GM12878 (cell line): Measurements from ENCODE around the gene APEX2. TPM values are rescaled to one million over a fixed set of nuclear protein-coding genes. Genes with fewer than 3 reads are reported as not detected.
A peak's percentile ranks its signal among the peaks of the same experiment; 100 is the strongest.

Source experiments
- ATAC-seq: fragments of 200-7000 bp; cut with Tn5 transposase; 3 replicates; pipeline ENCODE4 v1.9.1; 2020; ENCODE audit warnings: mild to moderate bottlenecking, moderate library complexity
- BruUV-seq: library from RNA; stranded (reverse); fragments of 400-500 nt; replicated peaks from 2 replicates; lab custom pipeline; 2021; lab: Mats Ljungman, UMichigan
- CTCF ChIA-PET: fragments of 300-600 bp; sonication (Branson Sonifier 250); formaldehyde crosslinking; extraction: SDS; loops from one replicate; lab custom pipeline; 2021; ENCODE audit warnings: inconsistent platforms; lab: Yijun Ruan, JAX
- POLR2A ChIA-PET: fragments of 350-600 bp; formaldehyde crosslinking; extraction: SDS; loops from one replicate; lab custom pipeline; 2021; ENCODE audit warnings: inconsistent platforms; lab: Charles Lee
- RAD21 ChIA-PET: fragments of 300-600 bp; sonication (Branson Sonifier 250); formaldehyde crosslinking; loops from one replicate; lab custom pipeline; 2023; ENCODE audit warnings: antibody characterized with exemption; ENCODE audit not compliant: unreplicated experiment; lab: Charles Lee
- SMC1A ChIA-PET: fragments of 300-600 bp; sonication (Branson Sonifier 250); formaldehyde crosslinking; loops from one replicate; lab custom pipeline; 2023; ENCODE audit not compliant: unreplicated experiment, uncharacterized antibody; lab: Charles Lee
- DNase-seq: peaks from one replicate; pipeline ENCODE4 v3.0.0-alpha.2; 2011; ENCODE audit warnings: low read depth, low spot score
- FAIRE-seq: peaks from 3 replicates; lab custom pipeline; 2011; peaks lifted over from hg19 to GRCh38; lab: Jason Lieb, UNC
- H2AFZ ChIP-seq: 2 replicates; pipeline ENCODE4 v1.6.0; 2011; ENCODE audit warnings: low read depth, low read length, control low read depth; ENCODE audit not compliant: control insufficient read depth
- H3K27ac ChIP-seq: 2 replicates; pipeline ENCODE4 v1.5.1; 2011; ENCODE audit warnings: control low read depth; ENCODE audit not compliant: control insufficient read depth, insufficient read depth
- H3K27me3 ChIP-seq, 2 experiments: replicated peaks in 1 of 2; 2 replicates each; pipeline versions ENCODE4 v1.6.0 to v1.6.1; 2011; ENCODE audit warnings: low read length in 1 of 2; ENCODE audit not compliant: control insufficient read depth in 2 of 2, insufficient read depth in 2 of 2
- H3K36me3 ChIP-seq, 2 experiments: 2 replicates each; pipeline ENCODE4 v1.5.1; 2011; ENCODE audit warnings: low read length in 1 of 2; ENCODE audit not compliant: control insufficient read depth in 2 of 2, insufficient read depth in 2 of 2
- H3K4me1 ChIP-seq: 2 replicates; pipeline ENCODE4 v1.6.1; 2011; ENCODE audit warnings: mild to moderate bottlenecking, low read length, moderate library complexity, mixed read lengths; ENCODE audit not compliant: control insufficient read depth, insufficient read depth
- H3K4me2 ChIP-seq: 2 replicates; pipeline ENCODE4 v1.6.0; 2011; ENCODE audit warnings: control low read depth; ENCODE audit not compliant: control insufficient read depth, insufficient read depth
- H3K4me3 ChIP-seq: fragments of 200-600 bp; sonication (generic); 2 replicates; pipeline ENCODE4 v1.5.1; 2016
- H3K79me2 ChIP-seq: 2 replicates; pipeline ENCODE4 v1.6.0; 2011; ENCODE audit warnings: low read length; ENCODE audit not compliant: control insufficient read depth, insufficient read depth
- H3K9ac ChIP-seq: 2 replicates; pipeline ENCODE4 v1.8.0; 2011; ENCODE audit warnings: low read length, control low read depth, mixed read lengths; ENCODE audit not compliant: control insufficient read depth, insufficient read depth
- H3K9me3 ChIP-seq: replicated peaks from 3 replicates; pipeline ENCODE4 v1.5.1; 2011; ENCODE audit warnings: mild to moderate bottlenecking, low read length; ENCODE audit not compliant: control insufficient read depth, insufficient read depth
- H4K20me1 ChIP-seq: 2 replicates; pipeline ENCODE4 v1.6.0; 2011; ENCODE audit not compliant: control insufficient read depth, insufficient read depth
- BRCA1 ChIP-seq: IDR thresholded peaks from 2 replicates; pipeline ENCODE4 v1.6.1; 2011; ENCODE audit warnings: low read depth, low read length, improper control_type of control experiment
- CREB1 ChIP-seq: IDR thresholded peaks from 2 replicates; pipeline ENCODE4 v1.6.1; 2012; ENCODE audit warnings: low read depth, mild to moderate bottlenecking, inconsistent platforms
- MXI1 ChIP-seq: fragments of 150-350 bp; IDR thresholded peaks from 2 replicates; pipeline ENCODE4 v1.6.1; 2011; ENCODE audit warnings: low read depth, mild to moderate bottlenecking, inconsistent platforms, low read length, improper control_type of control experiment
- SPI1 ChIP-seq: IDR thresholded peaks from 2 replicates; pipeline ENCODE4 v1.6.1; 2011; ENCODE audit warnings: low read depth, mild to moderate bottlenecking, low read length, moderate library complexity, borderline replicate concordance; ENCODE audit not compliant: insufficient read depth
- TCF12 ChIP-seq: IDR thresholded peaks from 2 replicates; pipeline ENCODE4 v1.6.1; 2011; ENCODE audit warnings: low read depth, mild to moderate bottlenecking, low read length
- ZNF384 ChIP-seq: IDR thresholded peaks from 2 replicates; pipeline ENCODE4 v1.6.1; 2012; ENCODE audit warnings: low read depth, mild to moderate bottlenecking, low read length, improper control_type of control experiment, borderline replicate concordance
- WGBS: methylation state at CpG from one replicate; pipeline ENCODE4 v1.1.6; 2016; ENCODE audit warnings: low lambda C conversion rate; ENCODE audit not compliant: insufficient replicate concordance, insufficient coverage; ENCODE audit errors: missing lambda C conversion rate; 5-methylcytosine and 5-hydroxymethylcytosine counted together
- in situ Hi-C: fragments of 300-500 bp; cut with MboI; formaldehyde crosslinking; loops from 9 replicates; pipeline ENCODE4 v1.14.3; 2018; ENCODE audit warnings: mixed read lengths
- intact Hi-C: fragments of 100-400 bp; cut with micrococcal nuclease; formaldehyde crosslinking; loops from one replicate; pipeline ENCODE4 v1.14.2; 2022; ENCODE audit not compliant: unreplicated experiment
- polyA plus RNA-seq, 11 experiments: library from polyadenylated mRNA; depleted of rRNA in 4 of 11; unstranded in 6 of 11; stranded (reverse) in 5 of 11; fragments of >200 nt; fragmentation: Nextera tagmentation in 4 of 11; fragmentation: Illumina TruSeq in 1 of 11; extraction: Ambion mirVana in 4 of 11; extraction: Trizol in 1 of 11; gene quantifications; 1 replicate in 1 of 11; 2 replicates in 10 of 11; pipeline versions ENCODE4 v1.2.1 to v1.2.3, GENCODE V29; 2011 to 2016; ENCODE audit warnings: inconsistent platforms in 2 of 11, missing spikeins in 2 of 11, low read depth in 1 of 11
- total RNA-seq, 4 experiments: library from RNA; depleted of rRNA in 3 of 4; stranded (reverse); fragments of >200 nt in 3 of 4; fragmentation: Illumina TruSeq in 1 of 4; extraction: Trizol in 1 of 4; gene quantifications; 2 replicates each; pipeline versions ENCODE4 v1.2.1 to v1.2.3, GENCODE V29; 2013 to 2021
- TF ChIP-seq, protein P1 (sequence below): fragments of 450-650 bp; IDR thresholded peaks from 2 replicates; pipeline ENCODE4 v1.6.1; 2017; ENCODE audit warnings: mild to moderate bottlenecking, moderate library complexity
- TF ChIP-seq, protein P2 (sequence below), 3 experiments: IDR thresholded peaks in 2 of 3; conservative IDR thresholded peaks in 1 of 3; 2 replicates each; pipeline ENCODE4 v1.5.1; 2011; ENCODE audit warnings: low read depth in 3 of 3, low read length in 3 of 3, mild to moderate bottlenecking in 3 of 3, control low read depth in 2 of 3, moderate library complexity in 2 of 3, inconsistent platforms in 1 of 3, mixed read lengths in 1 of 3; ENCODE audit not compliant: control insufficient read depth in 2 of 3, insufficient read depth in 1 of 3; ENCODE audit errors: extremely low read depth in 1 of 3

Gene APEX2
- total and polyA plus RNA-seq, 10 of the 15 experiments (the other 5 are each of a cell fraction or from before 2014, with no cell fraction given) = 14.9 to 51.7 (median 35.6) TPM

DNA sequence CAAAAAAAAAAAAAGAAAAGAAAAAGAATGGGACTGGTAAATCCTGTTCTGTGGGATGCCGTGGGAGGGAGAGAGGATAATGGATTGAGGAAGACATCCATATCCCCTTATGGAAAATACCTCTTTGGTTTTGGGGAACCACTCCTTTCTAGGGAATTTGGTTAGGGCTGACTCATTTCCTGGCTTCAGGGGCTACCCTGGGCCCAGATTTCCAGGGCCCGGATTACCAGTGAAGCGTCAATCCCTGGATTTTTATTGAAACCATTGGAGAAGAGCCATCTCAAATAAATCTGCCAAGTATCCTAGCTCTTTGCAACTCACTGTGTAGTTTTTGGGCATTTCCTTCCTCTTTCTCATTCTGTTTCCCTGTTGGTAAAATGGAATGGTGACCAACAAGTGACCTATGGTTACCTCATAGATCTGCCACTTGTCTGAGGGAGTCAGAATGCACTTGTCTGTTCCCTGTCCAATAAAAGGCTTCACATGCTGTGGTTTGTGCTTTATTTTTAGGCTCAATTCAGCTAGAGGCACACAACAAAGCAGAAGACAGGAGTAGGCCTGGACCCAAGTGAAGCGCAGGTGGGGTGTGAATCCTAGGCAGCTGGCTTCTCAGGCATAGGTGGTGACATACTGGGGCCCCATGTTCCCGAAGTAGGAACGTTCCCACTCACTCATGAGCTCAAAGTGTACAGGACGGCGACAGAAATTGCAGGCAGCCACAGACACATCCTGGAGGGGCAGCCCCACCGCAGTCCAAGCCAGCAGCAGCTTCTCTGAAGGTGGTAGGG lies 8.6 kb downstream of the APEX2 start:
- RAD21 ChIA-PET = no interaction called here
- H3K27ac ChIP-seq = no peak overlapping the region
- ATAC-seq = no peak; the same call in 1 of the 3 replicates
- TF ChIP-seq TCF12 (0 out of 2 replicates have a peak, but pooled peaks have one; percentile 1), BRCA1 (no peak), CREB1 (no peak), ZNF384 (no peak), MXI1 (no peak)
- in situ Hi-C loops (loop anchor here (10.0 kb wide), 1 partner anchor 374 kb away; no protein-coding TSS in a partner anchor), intact Hi-C loops (no loop called here)
- BruUV-seq = no TSS peak
- SMC1A ChIA-PET = interaction anchor here (0.6 kb wide), 1 partner anchor 45 kb away, joined by 3 read pairs; no protein-coding TSS in a partner anchor
- FAIRE-seq = no peak
- H3K9me3 ChIP-seq = no peaks in the 10 kb centered on the region
- WGBS = 21% methylated on average over 9 of the region's 9 CpGs
- POLR2A ChIA-PET = interaction anchor here (0.7 to 2.9 kb wide), 2 partner anchors 9 to 14 kb away, joined by 3 to 18 read pairs; partner anchors contain the start of gene APEX2
- H3K4me2 ChIP-seq = no peak overlapping the region
- H2AFZ ChIP-seq = no peak overlapping the region
- CTCF ChIA-PET = interaction anchor here (1.8 kb wide), 1 partner anchor 9 kb away, joined by 9 read pairs; the partner anchor contains the start of gene APEX2
- H3K9ac ChIP-seq = no peak overlapping the region
- DNase-seq = no peak
- no peaks in the 10 kb centered on the region for H3K27me3 ChIP-seq
- H4K20me1 ChIP-seq = no peaks in the 10 kb centered on the region
- no peak overlapping the region for H3K4me3 ChIP-seq
- peaks cover 1 to 4% of the 10 kb centered on the region in 2 experiments; a peak in 2 of 4 replicates for H3K36me3 ChIP-seq
- H3K79me2 ChIP-seq = no peaks in the 10 kb centered on the region
- H3K4me1 ChIP-seq = no peaks in the 10 kb centered on the region

DNA sequence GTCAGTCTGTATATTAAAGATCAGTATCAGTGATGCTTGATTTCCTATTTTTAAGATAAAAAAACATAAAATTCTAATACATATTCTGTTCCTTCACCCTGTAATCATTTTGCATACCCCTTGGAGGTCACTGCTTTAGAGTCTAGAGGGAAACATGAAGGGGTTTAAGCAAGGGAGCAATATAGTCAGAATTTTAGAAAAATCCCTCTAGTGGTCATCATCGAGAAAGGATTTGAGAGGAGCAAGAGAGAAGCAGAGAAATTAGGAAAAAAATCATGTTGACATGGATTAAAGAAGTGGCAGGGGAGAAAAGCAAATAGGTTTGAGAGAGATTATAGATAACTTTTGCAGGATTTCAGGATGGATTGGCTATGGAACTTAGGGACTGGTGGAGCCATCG lies 11.1 kb downstream of the APEX2 start:
- POLR2A ChIA-PET = no interaction called here
- Histone ChIP-seq H4K20me1 (no peaks in the 10 kb centered on the region), H3K9me3 (no peaks in the 10 kb centered on the region), H3K4me2 (no peak overlapping the region), H3K27ac (no peak overlapping the region), H3K27me3 (no peaks in the 10 kb centered on the region)
- FAIRE-seq = no peak
- BruUV-seq = no TSS peak
- TF ChIP-seq, protein P1, sequence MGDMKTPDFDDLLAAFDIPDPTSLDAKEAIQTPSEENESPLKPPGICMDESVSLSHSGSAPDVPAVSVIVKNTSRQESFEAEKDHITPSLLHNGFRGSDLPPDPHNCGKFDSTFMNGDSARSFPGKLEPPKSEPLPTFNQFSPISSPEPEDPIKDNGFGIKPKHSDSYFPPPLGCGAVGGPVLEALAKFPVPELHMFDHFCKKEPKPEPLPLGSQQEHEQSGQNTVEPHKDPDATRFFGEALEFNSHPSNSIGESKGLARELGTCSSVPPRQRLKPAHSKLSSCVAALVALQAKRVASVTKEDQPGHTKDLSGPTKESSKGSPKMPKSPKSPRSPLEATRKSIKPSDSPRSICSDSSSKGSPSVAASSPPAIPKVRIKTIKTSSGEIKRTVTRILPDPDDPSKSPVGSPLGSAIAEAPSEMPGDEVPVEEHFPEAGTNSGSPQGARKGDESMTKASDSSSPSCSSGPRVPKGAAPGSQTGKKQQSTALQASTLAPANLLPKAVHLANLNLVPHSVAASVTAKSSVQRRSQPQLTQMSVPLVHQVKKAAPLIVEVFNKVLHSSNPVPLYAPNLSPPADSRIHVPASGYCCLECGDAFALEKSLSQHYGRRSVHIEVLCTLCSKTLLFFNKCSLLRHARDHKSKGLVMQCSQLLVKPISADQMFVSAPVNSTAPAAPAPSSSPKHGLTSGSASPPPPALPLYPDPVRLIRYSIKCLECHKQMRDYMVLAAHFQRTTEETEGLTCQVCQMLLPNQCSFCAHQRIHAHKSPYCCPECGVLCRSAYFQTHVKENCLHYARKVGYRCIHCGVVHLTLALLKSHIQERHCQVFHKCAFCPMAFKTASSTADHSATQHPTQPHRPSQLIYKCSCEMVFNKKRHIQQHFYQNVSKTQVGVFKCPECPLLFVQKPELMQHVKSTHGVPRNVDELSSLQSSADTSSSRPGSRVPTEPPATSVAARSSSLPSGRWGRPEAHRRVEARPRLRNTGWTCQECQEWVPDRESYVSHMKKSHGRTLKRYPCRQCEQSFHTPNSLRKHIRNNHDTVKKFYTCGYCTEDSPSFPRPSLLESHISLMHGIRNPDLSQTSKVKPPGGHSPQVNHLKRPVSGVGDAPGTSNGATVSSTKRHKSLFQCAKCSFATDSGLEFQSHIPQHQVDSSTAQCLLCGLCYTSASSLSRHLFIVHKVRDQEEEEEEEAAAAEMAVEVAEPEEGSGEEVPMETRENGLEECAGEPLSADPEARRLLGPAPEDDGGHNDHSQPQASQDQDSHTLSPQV = no peak
- TF ChIP-seq, protein P2, sequence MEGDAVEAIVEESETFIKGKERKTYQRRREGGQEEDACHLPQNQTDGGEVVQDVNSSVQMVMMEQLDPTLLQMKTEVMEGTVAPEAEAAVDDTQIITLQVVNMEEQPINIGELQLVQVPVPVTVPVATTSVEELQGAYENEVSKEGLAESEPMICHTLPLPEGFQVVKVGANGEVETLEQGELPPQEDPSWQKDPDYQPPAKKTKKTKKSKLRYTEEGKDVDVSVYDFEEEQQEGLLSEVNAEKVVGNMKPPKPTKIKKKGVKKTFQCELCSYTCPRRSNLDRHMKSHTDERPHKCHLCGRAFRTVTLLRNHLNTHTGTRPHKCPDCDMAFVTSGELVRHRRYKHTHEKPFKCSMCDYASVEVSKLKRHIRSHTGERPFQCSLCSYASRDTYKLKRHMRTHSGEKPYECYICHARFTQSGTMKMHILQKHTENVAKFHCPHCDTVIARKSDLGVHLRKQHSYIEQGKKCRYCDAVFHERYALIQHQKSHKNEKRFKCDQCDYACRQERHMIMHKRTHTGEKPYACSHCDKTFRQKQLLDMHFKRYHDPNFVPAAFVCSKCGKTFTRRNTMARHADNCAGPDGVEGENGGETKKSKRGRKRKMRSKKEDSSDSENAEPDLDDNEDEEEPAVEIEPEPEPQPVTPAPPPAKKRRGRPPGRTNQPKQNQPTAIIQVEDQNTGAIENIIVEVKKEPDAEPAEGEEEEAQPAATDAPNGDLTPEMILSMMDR (IDR thresholded peaks at IDR 0.05 in 2 of 3, conservative IDR thresholded peaks at IDR 0.05 in 1 of 3; ENCODE audit: control insufficient read depth in 2 of 3, extremely low read depth in 1 of 3, insufficient read depth in 1 of 3, low read depth in 3 of 3, low read length in 3 of 3) = peak in 2 of 3 experiments; percentile 5 to 16; a peak in 2 of 6 replicates
- no peak for TF ChIP-seq SPI1
- TF ChIP-seq, all 136 proteins: peak for 1
- intact Hi-C loops = no loop called here
- in situ Hi-C loops = no loop called here
- 52% methylated on average over 2 of the region's 2 CpGs for WGBS
- RAD21 ChIA-PET = no interaction called here
- SMC1A ChIA-PET = interaction anchor here (1.9 kb wide), 1 partner anchor 11 kb away, joined by 9 read pairs; the partner anchor contains the start of gene APEX2
- Histone ChIP-seq H3K79me2 (no peaks in the 10 kb centered on the region), H3K36me3 (peaks cover 0 to 1% of the 10 kb centered on the region in 2 experiments; a peak in 2 of 4 replicates), H3K4me1 (no peaks in the 10 kb centered on the region), H3K4me3 (no peak overlapping the region), H2AFZ (no peak overlapping the region), H3K9ac (no peak overlapping the region)
- ATAC-seq = peak; percentile 44; the same call in 1 of the 3 replicates
- CTCF ChIA-PET = interaction anchor here (1.5 to 2.0 kb wide), 2 partner anchors 9 to 11 kb away, joined by 4 to 6 read pairs; partner anchors contain the start of gene APEX2
- no peak for DNase-seq
